MCF 10A (cell line): Measurements from ENCODE around the gene ARL6. TPM values are rescaled to one million over a fixed set of nuclear protein-coding genes. Genes with fewer than 3 reads are reported as not detected.

Experiments used
- BruUV-seq: library from RNA; stranded (reverse); fragments of 400-500 nt; replicated peaks from 2 replicates; lab custom pipeline; 2021; lab: Mats Ljungman, UMichigan
- CTCF ChIA-PET: fragments of 300-600 bp; sonication (Branson Sonifier 250); formaldehyde crosslinking; extraction: SDS; loops from one replicate; lab custom pipeline; 2021; ENCODE audit warnings: antibody characterized with exemption, inconsistent platforms; lab: Yijun Ruan, JAX
- POLR2A ChIA-PET: fragments of 300-600, 350-650 bp; sonication (Branson Sonifier 250); formaldehyde crosslinking; extraction: SDS; loops from one replicate; lab custom pipeline; 2020; ENCODE audit warnings: antibody characterized with exemption, inconsistent platforms; lab: Yijun Ruan, JAX
- DNase-seq: peaks from one replicate; pipeline ENCODE4 v3.0.0-alpha.2; 2018; ENCODE audit not compliant: unreplicated experiment
- H3K27ac Mint-ChIP-seq: one replicate; pipeline ENCODE4 v1.8.0; 2022; ENCODE audit warnings: mild to moderate bottlenecking, low read depth, mixed read lengths; ENCODE audit not compliant: unreplicated experiment
- H3K27me3 Mint-ChIP-seq: one replicate; pipeline ENCODE4 v1.8.0; 2022; ENCODE audit warnings: mixed read lengths; ENCODE audit not compliant: insufficient read depth, unreplicated experiment
- H3K36me3 Mint-ChIP-seq: one replicate; pipeline ENCODE4 v1.8.0; 2022; ENCODE audit warnings: mild to moderate bottlenecking, moderate library complexity, mixed read lengths; ENCODE audit not compliant: insufficient read depth, unreplicated experiment
- H3K4me1 Mint-ChIP-seq: one replicate; pipeline ENCODE4 v1.8.0; 2022; ENCODE audit warnings: mixed read lengths; ENCODE audit not compliant: insufficient read depth, unreplicated experiment
- H3K4me3 Mint-ChIP-seq: one replicate; pipeline ENCODE4 v1.8.0; 2022; ENCODE audit warnings: mild to moderate bottlenecking, moderate library complexity, mixed read lengths; ENCODE audit not compliant: unreplicated experiment
- H3K9me3 Mint-ChIP-seq: one replicate; pipeline ENCODE4 v1.8.0; 2022; ENCODE audit warnings: mixed read lengths; ENCODE audit not compliant: unreplicated experiment
- CTCF ChIP-seq: fragments of 200-600 bp; IDR thresholded peaks from one replicate; pipeline ENCODE4 v1.8.0; 2022; ENCODE audit warnings: antibody characterized with exemption, mild to moderate bottlenecking; ENCODE audit not compliant: unreplicated experiment
- intact Hi-C: fragments of 100-400 bp; cut with micrococcal nuclease; formaldehyde crosslinking; loops from 2 replicates; pipeline ENCODE4 v1.14.1; 2022
- total RNA-seq: library from RNA; stranded (reverse); gene quantifications from 2 replicates; pipeline ENCODE4 v1.2.3, GENCODE V29; 2022

The ARL6 gene
- total RNA-seq, 1 experiment from 2014 or later, result 4.7 TPM

- Mint-ChIP-seq H3K4me1 (peaks cover 13% of the 10 kb centered on the region), H3K36me3 (no peaks in the 10 kb centered on the region), H3K9me3 (peaks cover 4% of the 10 kb centered on the region), H3K4me3 (no peak overlapping the region), H3K27me3 (no peaks in the 10 kb centered on the region), H3K27ac (no peak overlapping the region)
- TF ChIP-seq CTCF, result no peak
- ChIA-PET CTCF (interaction anchor here (0.6 to 1.5 kb wide), 5 partner anchors 18 to 520 kb away, joined by 3 to 5 read pairs (median 3); no protein-coding TSS in a partner anchor), POLR2A (interaction anchor here (0.7 to 3.8 kb wide), 5 partner anchors 11 to 212 kb away, joined by 3 to 33 read pairs (median 4); partner anchors contain the start of gene CRYBG3)
- peak; percentile 20 for DNase-seq
- intact Hi-C loops, result no loop called here
- no TSS peak for BruUV-seq
Measured at GRCh38 chr3:97810779-97811390, 46.3 kb downstream of the ARL6 start.

- Mint-ChIP-seq H3K4me3 (no peak overlapping the region), H3K4me1 (peaks cover 6% of the 10 kb centered on the region), H3K27ac (no peak overlapping the region), H3K9me3 (no peaks in the 10 kb centered on the region), H3K36me3 (no peaks in the 10 kb centered on the region), H3K27me3 (no peaks in the 10 kb centered on the region)
- CTCF ChIA-PET, result no interaction called here
- TF ChIP-seq CTCF, result no peak
- BruUV-seq, result no TSS peak
- peak; percentile 22 for DNase-seq
- POLR2A ChIA-PET, result interaction anchor here (0.6 to 2.1 kb wide), 6 partner anchors 10 to 473 kb away, joined by 3 to 5 read pairs (median 4); no protein-coding TSS in a partner anchor
- intact Hi-C loops, result no loop called here
Measured at GRCh38 chr3:97815149-97815917, 50.8 kb downstream of the ARL6 start.

- no TSS peak for BruUV-seq
- ChIA-PET CTCF (interaction anchor here (0.6 to 1.3 kb wide), 4 partner anchors 24 to 769 kb away, joined by 3 to 5 read pairs (median 3); no protein-coding TSS in a partner anchor), POLR2A (no interaction called here)
- H3K9me3 Mint-ChIP-seq, result no peaks in the 10 kb centered on the region
- no peak overlapping the region for H3K27ac Mint-ChIP-seq
- DNase-seq, result no peak
- H3K4me3 Mint-ChIP-seq, result no peak overlapping the region
- intact Hi-C loops, result no loop called here
- H3K4me1 Mint-ChIP-seq, result no peaks in the 10 kb centered on the region
- no peaks in the 10 kb centered on the region for H3K27me3 Mint-ChIP-seq
- no peaks in the 10 kb centered on the region for H3K36me3 Mint-ChIP-seq
- TF ChIP-seq CTCF, result no peak
Measured at GRCh38 chr3:97816811-97817210, 52.3 kb downstream of the ARL6 start.

GRCh38 chr3:97817965-97818364 lies 53.4 kb downstream of the ARL6 start:
- intact Hi-C loops, result no loop called here
- Mint-ChIP-seq H3K4me3 (no peak overlapping the region), H3K27me3 (no peaks in the 10 kb centered on the region), H3K36me3 (no peaks in the 10 kb centered on the region), H3K27ac (no peak overlapping the region), H3K9me3 (no peaks in the 10 kb centered on the region), H3K4me1 (peaks cover 2% of the 10 kb centered on the region)
- DNase-seq, result no peak
- no peak for TF ChIP-seq CTCF
- CTCF ChIA-PET, result interaction anchor here (0.9 kb wide), 1 partner anchor 768 kb away, joined by 5 read pairs; no protein-coding TSS in a partner anchor
- no TSS peak for BruUV-seq
- POLR2A ChIA-PET, result no interaction called here
